T-helper 17 cell (primary cell): ENCODE measurements around the gene HOXA2. TPM values are rescaled to one million over a fixed set of nuclear protein-coding genes. Genes with fewer than 3 reads are reported as not detected.

Source experiments
- ATAC-seq: fragments of 150-1000 bp; cut with Tn5 transposase; 2 replicates; pipeline ENCODE4 v1.10.0; 2021; ENCODE audit warnings: mild to moderate bottlenecking, moderate library complexity
- DNase-seq, 3 donors: peaks; one replicate each; pipeline versions ENCODE4 v3.0.0 to v3.0.0-alpha.2; 2020 to 2021
- H3K9me3 ChIP-seq: one replicate; pipeline ENCODE4 v1.7.0; 2013; ENCODE audit warnings: low read length, mild to moderate bottlenecking; ENCODE audit not compliant: control insufficient read depth, poor library complexity, severe bottlenecking
- H3K27ac Mint-ChIP-seq: one replicate; pipeline ENCODE4 v1.8.0; 2022; ENCODE audit warnings: mild to moderate bottlenecking, moderate library complexity, mixed read lengths
- H3K27me3 Mint-ChIP-seq: one replicate; pipeline ENCODE4 v1.8.0; 2022; ENCODE audit warnings: mixed read lengths
- H3K36me3 Mint-ChIP-seq: one replicate; pipeline ENCODE4 v1.8.0; 2022; ENCODE audit warnings: low read depth, mixed read lengths
- H3K4me1 Mint-ChIP-seq: one replicate; pipeline ENCODE4 v1.8.0; 2022; ENCODE audit warnings: mild to moderate bottlenecking, mixed read lengths
- H3K4me3 Mint-ChIP-seq: one replicate; pipeline ENCODE4 v1.8.0; 2022; ENCODE audit warnings: mild to moderate bottlenecking, moderate library complexity, mixed read lengths
- total RNA-seq, 4 donors: library from RNA in 2 of 4; stranded (reverse) in 2 of 4; gene quantifications; one replicate each; pipeline ENCODE4 v1.2.3 and lab custom pipeline; 2022 to 2026

Gene HOXA2
- total RNA-seq, 2 donors from 2014 or later = not detected

- Mint-ChIP-seq H3K36me3 (no peaks in the 10 kb centered on the region), H3K27me3 (peaks cover 44% of the 10 kb centered on the region), H3K4me1 (no peaks in the 10 kb centered on the region), H3K4me3 (no peak overlapping the region), H3K27ac (no peak overlapping the region)
- ATAC-seq = no peak
- no peaks in the 10 kb centered on the region for H3K9me3 ChIP-seq
- DNase-seq = no peak
Measured at GRCh38 chr7:27064159-27064558, 38.3 kb downstream of the HOXA2 start.

GRCh38 chr7:27062946-27063345 lies 39.5 kb downstream of the HOXA2 start:
- H3K4me1 Mint-ChIP-seq = no peaks in the 10 kb centered on the region
- no peak overlapping the region for H3K27ac Mint-ChIP-seq
- H3K36me3 Mint-ChIP-seq = no peaks in the 10 kb centered on the region
- peaks cover 39% of the 10 kb centered on the region for H3K27me3 Mint-ChIP-seq
- DNase-seq (no peak), ATAC-seq (no peak)
- H3K9me3 ChIP-seq = no peaks in the 10 kb centered on the region
- H3K4me3 Mint-ChIP-seq = no peak overlapping the region

GRCh38 chr7:27053153-27053552 lies 49.3 kb downstream of the HOXA2 start:
- Mint-ChIP-seq H3K27me3 (peaks cover 11% of the 10 kb centered on the region), H3K27ac (no peak overlapping the region), H3K4me1 (peaks cover 2% of the 10 kb centered on the region), H3K4me3 (no peak overlapping the region), H3K36me3 (peaks cover 2% of the 10 kb centered on the region)
- DNase-seq (no peak), ATAC-seq (no peak)
- no peaks in the 10 kb centered on the region for H3K9me3 ChIP-seq

DNA sequence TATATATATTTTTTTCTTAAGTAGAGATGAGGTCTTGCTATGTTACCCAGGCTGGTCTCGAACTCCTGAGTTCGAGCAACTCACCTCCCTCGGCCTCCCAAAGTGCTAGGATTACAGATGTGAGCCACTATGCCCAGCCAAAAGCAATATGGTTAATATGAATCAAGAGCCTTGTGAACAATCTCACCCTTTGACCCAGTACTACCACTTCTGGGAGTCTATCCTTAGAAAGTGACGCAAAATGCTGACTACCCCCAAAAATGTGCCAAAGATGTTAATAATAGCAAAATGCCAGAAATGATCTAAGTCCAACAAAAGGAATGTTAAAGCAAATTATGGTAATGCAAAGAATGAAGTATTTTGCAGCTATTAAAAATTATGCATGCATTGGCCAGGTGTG lies 51.0 kb downstream of the HOXA2 start:
- DNase-seq (no peak), ATAC-seq (no peak)
- Mint-ChIP-seq H3K27ac (no peak overlapping the region), H3K27me3 (no peaks in the 10 kb centered on the region), H3K4me3 (no peak overlapping the region), H3K4me1 (peaks cover 2% of the 10 kb centered on the region), H3K36me3 (no peaks in the 10 kb centered on the region)
- H3K9me3 ChIP-seq = no peaks in the 10 kb centered on the region

Other genes starting within 250 kb of the HOXA2 start
- 10 to 100 TPM in 1 of 2 donors, 1 to 10 TPM in 1; 5.6 to 13.7 TPM for gene SKAP2, start 238.1 kb downstream of the HOXA2 start, total RNA-seq
- gene HOXA1, start 6.7 kb downstream of the HOXA2 start, total RNA-seq = under 1 TPM; 0.60 to 0.72 TPM
- under 1 TPM in 1 of 2 donors, not detected in 1; 0.26 TPM for gene HOXA4, start 28.1 kb upstream of the HOXA2 start, total RNA-seq
- under 1 TPM in 1 of 2 donors, not detected in 1; 0.26 TPM for gene HOXA5, start 41.0 kb upstream of the HOXA2 start, total RNA-seq
- gene HOXA6, start 45.1 kb upstream of the HOXA2 start, total RNA-seq = not detected
- not detected for gene HOXA3, start 49.9 kb upstream of the HOXA2 start, total RNA-seq
- not detected for gene HOXA7, start 54.0 kb upstream of the HOXA2 start, total RNA-seq
- not detected for gene HOXA9, start 62.9 kb upstream of the HOXA2 start, total RNA-seq
- not detected for gene HOXA10, start 71.6 kb upstream of the HOXA2 start, total RNA-seq
- gene HOXA11, start 82.5 kb upstream of the HOXA2 start, total RNA-seq = not detected
- not detected for gene HOXA13, start 97.4 kb upstream of the HOXA2 start, total RNA-seq
- gene EVX1, start 140.1 kb upstream of the HOXA2 start, total RNA-seq = under 1 TPM in 1 of 2 donors, not detected in 1; 0.21 TPM